Vagina (tissue), 2 donors: Measurements from ENCODE around the gene NFIB. TPM values are rescaled to one million over a fixed set of nuclear protein-coding genes. Genes with fewer than 3 reads are reported as not detected.

ENCODE experiments used
- DNase-seq, 2 donors: peaks; one replicate each; pipeline ENCODE4 v3.0.0-alpha.2; 2017; ENCODE audit errors: extremely low spot score in 2 of 2
- H3K27ac ChIP-seq: fragments of 200-600 bp; sonication (generic); one replicate; pipeline ENCODE4 v1.5.1; 2019
- H3K27me3 ChIP-seq: fragments of 200-600 bp; sonication (generic); one replicate; pipeline ENCODE4 v1.5.1; 2019
- H3K36me3 ChIP-seq, 2 donors: fragments of 200-600 bp; sonication (generic); one replicate each; pipeline ENCODE4 v1.5.1; 2017 to 2019
- H3K4me1 ChIP-seq: fragments of 200-600 bp; sonication (generic); one replicate; pipeline ENCODE4 v1.5.1; 2019
- H3K4me3 ChIP-seq, 2 donors: fragments of 200-600 bp; sonication (generic); 1 replicate in 1 of 2; 2 replicates in 1 of 2; pipeline ENCODE4 v1.5.1; 2016 to 2019
- H3K9me3 ChIP-seq: fragments of 200-600 bp; sonication (generic); one replicate; pipeline ENCODE4 v1.5.1; 2019
- CTCF ChIP-seq, 3 experiments: fragments of 450-650 bp in 2 of 3; fragments of 200-600 bp in 1 of 3; sonication (generic) in 1 of 3; IDR thresholded peaks; one replicate each; pipeline ENCODE4 v1.5.1; 2017 to 2019; ENCODE audit warnings: antibody characterized with exemption in 3 of 3, mild to moderate bottlenecking in 2 of 3, moderate library complexity in 2 of 3
- POLR2A ChIP-seq, 2 donors: fragments of 450-650 bp; IDR thresholded peaks; one replicate each; pipeline ENCODE4 v1.6.1; 2017; ENCODE audit warnings: antibody characterized with exemption in 2 of 2, mild to moderate bottlenecking in 2 of 2, moderate library complexity in 2 of 2
- POLR2AphosphoS5 ChIP-seq, 2 donors: sonication (generic); formaldehyde crosslinking; IDR thresholded peaks; one replicate each; pipeline ENCODE4 v1.9.0; 2017; ENCODE audit warnings: antibody characterized with exemption in 2 of 2, mild to moderate bottlenecking in 2 of 2, low read depth in 1 of 2; ENCODE audit not compliant: insufficient read depth in 1 of 2
- intact Hi-C: fragments of 100-400 bp; cut with DNase I; formaldehyde crosslinking; loops from one replicate; pipeline ENCODE4 v1.15.1; 2023
- total RNA-seq: library from RNA; depleted of rRNA; stranded (reverse); fragments of >200 nt; gene quantifications from one replicate; pipeline ENCODE4 v1.2.3, GENCODE V29; 2016

The NFIB gene
- total RNA-seq, 1 donor from 2014 or later, result 73.4 TPM

- Histone ChIP-seq H3K4me3 (peak overlapping the region; percentile 70 to 73), H3K36me3 (no peaks in the 10 kb centered on the region), H3K27ac (peak overlapping the region; percentile 96), H3K4me1 (peaks cover 34% of the 10 kb centered on the region), H3K9me3 (no peaks in the 10 kb centered on the region), H3K27me3 (no peaks in the 10 kb centered on the region)
- TF ChIP-seq CTCF (IDR thresholded peaks at IDR 0.05), result no peak
- peak in 1 of 2 donors; percentile 10 for TF ChIP-seq POLR2AphosphoS5 (IDR thresholded peaks at IDR 0.05; ENCODE audit: insufficient read depth in 1 of 2, low read depth in 1 of 2)
- no peak for DNase-seq
- intact Hi-C loops, result no loop called here
These were observed 9.4 kb upstream of the NFIB start for GRCh38 chr9:14323083-14323971.

- peaks cover 43% of the 10 kb centered on the region for H3K4me1 ChIP-seq
- H3K4me3 ChIP-seq, result peak overlapping the region; percentile 70 to 73
- no peaks in the 10 kb centered on the region for H3K36me3 ChIP-seq
- no peak for TF ChIP-seq CTCF (IDR thresholded peaks at IDR 0.05)
- TF ChIP-seq POLR2AphosphoS5 (IDR thresholded peaks at IDR 0.05; ENCODE audit: insufficient read depth in 1 of 2, low read depth in 1 of 2), result peak in 1 of 2 donors; percentile 66
- peak in 1 of 2 donors; percentile 14 for TF ChIP-seq POLR2A (IDR thresholded peaks at IDR 0.05)
- no peaks in the 10 kb centered on the region for H3K9me3 ChIP-seq
- no peaks in the 10 kb centered on the region for H3K27me3 ChIP-seq
- H3K27ac ChIP-seq, result peak overlapping the region; percentile 96
- DNase-seq, result no peak
- intact Hi-C loops, result no loop called here
These were observed 8.5 kb upstream of the NFIB start for GRCh38 chr9:14322211-14323082.

DNA sequence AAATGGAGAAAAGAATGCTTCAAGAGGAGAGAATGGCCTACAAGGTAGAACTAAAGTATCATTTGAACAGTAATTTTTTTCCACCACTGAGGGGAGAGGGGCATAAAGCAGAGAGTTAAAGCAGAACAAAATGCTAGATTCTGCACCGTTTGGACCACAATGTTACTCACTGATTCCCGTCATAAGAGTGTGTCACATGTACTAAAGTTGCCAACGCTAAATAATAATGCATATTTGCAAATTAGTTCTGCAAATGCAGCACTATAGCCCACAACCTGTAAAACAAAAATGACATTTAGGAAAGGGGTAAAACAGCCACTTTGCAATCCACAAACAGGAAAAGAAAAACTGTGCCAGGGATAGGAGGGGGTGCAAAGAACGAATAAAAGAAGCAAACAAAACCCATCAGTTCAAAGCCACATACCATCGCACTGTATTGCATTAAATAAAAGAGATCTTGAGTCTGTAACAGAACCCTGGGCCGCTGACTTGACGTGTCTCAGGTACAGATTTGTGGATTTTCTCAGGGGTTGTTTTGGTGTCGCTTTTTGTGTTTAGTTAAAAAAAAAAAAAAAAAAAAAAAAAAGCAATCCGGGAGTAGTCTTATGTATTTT lies 7.7 kb upstream of the NFIB start:
- H3K36me3 ChIP-seq, result no peaks in the 10 kb centered on the region
- DNase-seq, result no peak
- H3K27me3 ChIP-seq, result no peaks in the 10 kb centered on the region
- H3K9me3 ChIP-seq, result no peaks in the 10 kb centered on the region
- TF ChIP-seq POLR2A (IDR thresholded peaks at IDR 0.05), result no peak
- TF ChIP-seq POLR2AphosphoS5 (IDR thresholded peaks at IDR 0.05; ENCODE audit: insufficient read depth in 1 of 2, low read depth in 1 of 2), result no peak
- no peak for TF ChIP-seq CTCF (IDR thresholded peaks at IDR 0.05)
- H3K4me1 ChIP-seq, result peaks cover 46% of the 10 kb centered on the region
- peak overlapping the region; percentile 96 for H3K27ac ChIP-seq
- intact Hi-C loops, result no loop called here
- peak overlapping the region; percentile 18 to 70 for H3K4me3 ChIP-seq

DNA sequence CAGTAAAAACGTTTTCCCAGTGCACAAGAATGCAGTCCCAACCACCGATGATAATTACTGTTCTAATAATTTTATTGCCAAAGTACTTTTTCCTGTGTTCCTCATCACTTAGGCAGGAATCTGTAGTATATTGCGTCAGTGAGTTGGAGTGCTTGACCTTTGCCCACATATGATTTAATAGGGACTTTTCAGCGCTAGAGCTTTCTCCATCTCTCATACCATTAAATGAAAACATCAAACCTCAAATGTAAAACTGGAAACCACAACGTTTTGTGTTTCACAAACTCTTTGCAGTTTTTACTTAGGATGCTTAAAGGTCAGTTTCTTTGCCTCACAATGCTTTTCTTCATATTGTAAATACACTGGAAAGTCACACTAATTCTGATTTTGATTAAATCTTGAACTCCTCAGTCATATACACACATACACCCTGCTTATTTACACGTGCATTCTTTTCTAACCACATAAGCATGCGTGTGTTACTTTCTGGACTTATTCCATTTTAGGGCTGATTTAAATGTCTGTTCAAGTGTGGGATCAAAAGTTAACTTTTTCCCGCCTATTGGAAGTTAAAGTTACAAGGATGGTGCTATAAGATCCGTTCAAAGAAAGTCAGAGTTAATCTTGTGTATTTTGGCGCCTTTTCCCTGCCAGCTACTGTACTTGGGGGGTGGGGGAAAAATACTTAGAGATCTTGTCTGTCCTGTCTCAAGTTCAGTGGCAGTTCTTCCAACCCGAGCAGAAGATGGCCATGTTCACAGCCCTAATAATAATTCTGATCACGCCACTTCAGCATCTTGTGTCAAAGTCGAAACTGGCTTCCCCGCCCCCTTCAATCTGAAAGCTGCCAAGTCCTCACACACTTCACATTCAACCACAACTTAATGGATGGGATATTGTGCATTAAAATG lies 6.6 kb upstream of the NFIB start:
- no peak for DNase-seq
- H3K4me3 ChIP-seq, result peak overlapping the region; percentile 18 to 70
- peak overlapping the region; percentile 96 for H3K27ac ChIP-seq
- intact Hi-C loops, result no loop called here
- peaks cover 51% of the 10 kb centered on the region for H3K4me1 ChIP-seq
- TF ChIP-seq POLR2A (IDR thresholded peaks at IDR 0.05), result no peak
- TF ChIP-seq POLR2AphosphoS5 (IDR thresholded peaks at IDR 0.05; ENCODE audit: insufficient read depth in 1 of 2, low read depth in 1 of 2), result peak in 1 of 2 donors; percentile 60
- no peaks in the 10 kb centered on the region for H3K9me3 ChIP-seq
- H3K27me3 ChIP-seq, result no peaks in the 10 kb centered on the region
- no peaks in the 10 kb centered on the region for H3K36me3 ChIP-seq
